ENCODE results near the gene CCDC159.

CCDC159 gene

DNA sequence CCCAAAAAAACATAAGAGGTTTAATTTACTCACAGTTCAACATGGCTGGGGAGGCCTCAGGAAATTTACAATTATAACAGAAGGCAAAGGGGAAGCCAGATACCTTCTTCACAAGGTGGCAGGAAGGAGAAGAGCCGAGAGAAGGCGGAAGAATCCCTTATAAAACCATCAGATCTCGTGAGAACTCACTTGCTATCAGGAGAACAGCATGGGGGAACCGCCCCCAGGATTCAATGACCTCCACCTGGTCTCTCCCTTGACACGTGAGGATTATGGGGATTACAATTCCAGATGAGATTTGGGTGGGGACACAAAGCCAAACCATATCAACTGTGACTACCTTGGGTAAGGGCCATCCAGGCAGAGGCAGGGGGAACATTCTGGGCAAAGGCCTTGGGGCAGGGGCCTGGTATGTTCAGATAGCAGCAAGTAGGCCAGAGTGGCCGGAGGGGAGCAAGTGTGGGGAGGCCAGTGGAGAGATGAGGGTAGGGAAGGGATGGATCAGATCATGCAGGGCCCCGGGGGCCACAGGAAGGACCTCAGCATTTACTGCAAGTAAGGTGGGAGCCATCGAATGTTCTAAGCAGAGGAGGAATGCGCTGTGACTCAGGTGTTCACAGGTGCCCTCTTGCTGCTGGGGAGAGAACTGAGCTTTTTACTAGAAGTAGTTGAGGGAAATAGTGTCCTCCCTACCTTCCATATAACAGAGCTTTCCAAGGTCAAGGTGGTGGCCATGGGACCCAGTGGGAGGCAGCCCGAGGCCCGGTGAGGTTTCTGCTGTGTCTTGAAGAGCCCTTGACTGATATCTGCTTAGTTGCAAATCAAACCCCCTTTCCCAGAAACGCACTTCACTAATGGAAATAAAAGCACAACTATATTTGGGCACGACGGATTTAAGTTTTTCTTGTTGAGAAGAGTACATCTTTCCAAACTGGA lies 24.9 kb upstream of the CCDC159 start:
- no peak overlapping the region for H3K27ac ChIP-seq
- TF ChIP-seq, protein P1, sequence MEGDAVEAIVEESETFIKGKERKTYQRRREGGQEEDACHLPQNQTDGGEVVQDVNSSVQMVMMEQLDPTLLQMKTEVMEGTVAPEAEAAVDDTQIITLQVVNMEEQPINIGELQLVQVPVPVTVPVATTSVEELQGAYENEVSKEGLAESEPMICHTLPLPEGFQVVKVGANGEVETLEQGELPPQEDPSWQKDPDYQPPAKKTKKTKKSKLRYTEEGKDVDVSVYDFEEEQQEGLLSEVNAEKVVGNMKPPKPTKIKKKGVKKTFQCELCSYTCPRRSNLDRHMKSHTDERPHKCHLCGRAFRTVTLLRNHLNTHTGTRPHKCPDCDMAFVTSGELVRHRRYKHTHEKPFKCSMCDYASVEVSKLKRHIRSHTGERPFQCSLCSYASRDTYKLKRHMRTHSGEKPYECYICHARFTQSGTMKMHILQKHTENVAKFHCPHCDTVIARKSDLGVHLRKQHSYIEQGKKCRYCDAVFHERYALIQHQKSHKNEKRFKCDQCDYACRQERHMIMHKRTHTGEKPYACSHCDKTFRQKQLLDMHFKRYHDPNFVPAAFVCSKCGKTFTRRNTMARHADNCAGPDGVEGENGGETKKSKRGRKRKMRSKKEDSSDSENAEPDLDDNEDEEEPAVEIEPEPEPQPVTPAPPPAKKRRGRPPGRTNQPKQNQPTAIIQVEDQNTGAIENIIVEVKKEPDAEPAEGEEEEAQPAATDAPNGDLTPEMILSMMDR (conservative IDR thresholded peaks at IDR 0.05), result no peak

DNA sequence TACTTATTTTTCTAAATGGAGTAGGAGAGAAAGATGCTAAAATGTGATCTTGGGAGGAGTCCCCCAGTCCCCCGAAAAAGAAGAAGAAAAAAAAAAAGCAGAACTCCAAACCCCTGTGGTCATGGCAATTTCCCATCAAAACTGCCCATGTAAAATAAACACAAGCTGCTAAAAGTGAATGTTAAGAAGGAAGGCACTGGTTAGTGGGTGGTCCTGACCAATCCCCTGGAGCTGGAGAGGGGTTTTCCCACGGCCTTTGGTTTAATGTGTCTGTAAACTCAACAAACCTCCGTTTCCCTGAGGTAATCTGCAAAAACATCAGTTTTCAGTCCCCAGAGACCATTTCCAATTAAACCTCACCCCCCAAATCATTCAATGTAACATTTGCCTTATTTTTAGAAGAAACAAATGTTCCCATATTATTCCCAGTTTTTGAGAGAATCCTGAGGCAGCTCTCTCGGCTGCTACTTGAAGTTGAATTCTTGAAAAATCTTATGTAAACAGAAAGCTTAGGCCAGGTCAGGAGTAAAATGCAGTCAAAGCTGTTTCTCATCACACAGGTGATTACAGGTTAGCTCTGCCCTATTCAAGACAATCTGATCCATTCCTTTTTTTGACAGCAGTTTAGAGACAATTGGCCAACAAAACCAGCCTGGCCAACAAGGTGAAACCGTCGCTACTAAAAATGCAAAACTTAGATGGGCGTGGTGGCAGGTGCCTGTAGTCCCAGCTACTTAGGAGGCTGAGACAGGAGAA lies 23.9 kb upstream of the CCDC159 start:
- TF ChIP-seq, protein P1 (conservative IDR thresholded peaks at IDR 0.05), result no peak
- 0 out of 2 replicates have a peak overlapping the region, but pooled peaks have one; percentile 83 for H3K27ac ChIP-seq

DNA sequence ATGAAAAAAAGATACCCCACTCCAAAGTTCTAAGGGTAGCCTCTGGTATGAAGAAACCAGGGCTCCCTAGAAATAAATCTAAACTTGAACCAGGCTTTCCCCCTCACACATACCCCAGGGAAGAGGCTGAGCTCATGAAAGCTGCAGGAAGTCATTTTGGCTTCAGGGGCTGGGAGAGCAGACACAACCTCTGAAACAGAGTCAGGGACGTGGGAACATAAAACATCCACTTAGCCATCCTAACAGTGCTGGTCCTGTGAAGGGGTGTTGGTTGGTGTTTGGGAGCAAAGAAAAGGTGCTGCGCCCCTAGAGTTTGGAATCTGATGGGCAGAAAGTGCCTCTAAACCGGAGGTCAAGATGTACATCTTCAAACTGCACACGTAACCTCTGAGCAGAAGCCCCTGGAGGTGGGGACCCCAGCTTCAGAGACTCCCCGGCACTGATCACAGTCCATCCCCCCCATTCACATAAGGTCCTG lies 22.7 kb upstream of the CCDC159 start:
- TF ChIP-seq, protein P1 (conservative IDR thresholded peaks at IDR 0.05), result no peak
- peak overlapping the region; percentile 83 for H3K27ac ChIP-seq

- H3K27ac ChIP-seq, result peak overlapping the region; percentile 83
These were observed 22.1 kb upstream of the CCDC159 start for GRCh38 chr19:11324079-11324661.

GRCh38 chr19:11324748-11325389 lies 21.4 kb upstream of the CCDC159 start:
- TF ChIP-seq, protein P1 (conservative IDR thresholded peaks at IDR 0.05), result no peak
- H3K27ac ChIP-seq, result peak overlapping the region; percentile 83

More at GRCh38 chr19:11324079-11324661, 22.1 kb upstream of the CCDC159 start:
- TF ChIP-seq, protein P1 (conservative IDR thresholded peaks at IDR 0.05), result no peak

- TF ChIP-seq, protein P1 (conservative IDR thresholded peaks at IDR 0.05), result no peak
These were observed 20.8 kb upstream of the CCDC159 start for GRCh38 chr19:11325544-11325943.

More at GRCh38 chr19:11325544-11325943, 20.8 kb upstream of the CCDC159 start:
- H3K27ac ChIP-seq, result no peak overlapping the region
